PC-3 (cell line): ENCODE data around the gene MLN.
"Not testable (repeated sequence)": the region's sequence is repeated elsewhere in the genome, so short reads cannot be mapped to it uniquely, and the experiment has no call there.

Experiments used
- EZH2 ChIP-seq: fragments of 300-600 bp; sonication (generic); IDR thresholded peaks from one replicate; pipeline ENCODE4 v1.6.1; 2017; ENCODE audit warnings: antibody characterized with exemption, mild to moderate bottlenecking, low read length; ENCODE audit not compliant: unreplicated experiment
- EZH2phosphoT487 ChIP-seq: fragments of 300-600 bp; sonication (generic); IDR thresholded peaks from 2 replicates; pipeline ENCODE4 v1.6.1; 2018; ENCODE audit warnings: mild to moderate bottlenecking, antibody characterized with exemption, low read length, borderline replicate concordance
- TF ChIP-seq, protein P1 (sequence below): fragments of 300-600 bp; sonication (generic); conservative IDR thresholded peaks from 2 replicates; pipeline ENCODE4 v1.5.1; 2017; ENCODE audit warnings: antibody characterized with exemption, low read depth, mild to moderate bottlenecking, low read length

DNA sequence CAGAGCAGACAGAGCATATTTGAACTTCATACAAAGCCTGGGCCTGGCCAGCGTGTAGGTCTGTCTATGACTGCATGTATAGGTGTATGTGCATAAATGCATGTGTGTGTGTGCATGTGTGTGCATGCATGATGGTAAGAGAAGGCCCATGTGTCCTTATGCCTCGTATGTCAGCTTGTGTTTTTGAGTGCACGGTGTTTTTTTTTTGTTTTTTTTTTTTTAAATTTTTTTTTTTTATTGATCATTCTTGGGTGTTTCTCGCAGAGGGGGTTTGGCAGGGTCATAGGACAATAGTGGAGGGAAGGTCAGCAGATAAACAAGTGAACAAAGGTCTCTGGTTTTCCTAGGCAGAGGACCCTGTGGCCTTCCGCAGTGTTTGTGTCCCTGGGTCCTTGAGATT lies 27.9 kb upstream of the MLN start:
- TF ChIP-seq, protein P1, sequence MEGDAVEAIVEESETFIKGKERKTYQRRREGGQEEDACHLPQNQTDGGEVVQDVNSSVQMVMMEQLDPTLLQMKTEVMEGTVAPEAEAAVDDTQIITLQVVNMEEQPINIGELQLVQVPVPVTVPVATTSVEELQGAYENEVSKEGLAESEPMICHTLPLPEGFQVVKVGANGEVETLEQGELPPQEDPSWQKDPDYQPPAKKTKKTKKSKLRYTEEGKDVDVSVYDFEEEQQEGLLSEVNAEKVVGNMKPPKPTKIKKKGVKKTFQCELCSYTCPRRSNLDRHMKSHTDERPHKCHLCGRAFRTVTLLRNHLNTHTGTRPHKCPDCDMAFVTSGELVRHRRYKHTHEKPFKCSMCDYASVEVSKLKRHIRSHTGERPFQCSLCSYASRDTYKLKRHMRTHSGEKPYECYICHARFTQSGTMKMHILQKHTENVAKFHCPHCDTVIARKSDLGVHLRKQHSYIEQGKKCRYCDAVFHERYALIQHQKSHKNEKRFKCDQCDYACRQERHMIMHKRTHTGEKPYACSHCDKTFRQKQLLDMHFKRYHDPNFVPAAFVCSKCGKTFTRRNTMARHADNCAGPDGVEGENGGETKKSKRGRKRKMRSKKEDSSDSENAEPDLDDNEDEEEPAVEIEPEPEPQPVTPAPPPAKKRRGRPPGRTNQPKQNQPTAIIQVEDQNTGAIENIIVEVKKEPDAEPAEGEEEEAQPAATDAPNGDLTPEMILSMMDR, result not testable (repeated sequence)
- not testable (repeated sequence) for TF ChIP-seq EZH2phosphoT487, EZH2
